Lung (tissue), 12 donors: ENCODE data around the gene ARHGEF4. TPM values are rescaled to one million over a fixed set of nuclear protein-coding genes. Genes with fewer than 3 reads are reported as not detected.

Experiments used
- ATAC-seq: fragments of 200-7000 bp; cut with Tn5 transposase; one replicate; pipeline ENCODE4 v1.9.1; 2020; ENCODE audit warnings: moderate number of reproducible peaks; ENCODE audit not compliant: insufficient read depth, low FRiP score
- DNase-seq, 3 donors: peaks; one replicate each; pipeline ENCODE4 v3.0.0-alpha.2; 2013 to 2017
- H3K27ac ChIP-seq, 2 donors: one replicate each; pipeline ENCODE4 v1.5.1; 2013; ENCODE audit warnings: mild to moderate bottlenecking in 2 of 2, moderate library complexity in 2 of 2, control low read depth in 1 of 2, inconsistent platforms in 1 of 2, low read depth in 1 of 2, low read length in 1 of 2
- H3K27me3 ChIP-seq, 3 donors: one replicate each; pipeline ENCODE4 v1.5.1; 2013; ENCODE audit warnings: low read length in 2 of 3; ENCODE audit not compliant: control insufficient read depth in 3 of 3, insufficient read depth in 3 of 3
- H3K36me3 ChIP-seq, 4 donors: one replicate each; pipeline ENCODE4 v1.5.1; 2013; ENCODE audit warnings: low read length in 4 of 4, mild to moderate bottlenecking in 1 of 4, moderate library complexity in 1 of 4; ENCODE audit not compliant: control insufficient read depth in 4 of 4, insufficient read depth in 4 of 4
- H3K4me1 ChIP-seq, 5 donors: one replicate each; pipeline ENCODE4 v1.5.1; 2013; ENCODE audit warnings: low read length in 5 of 5, mild to moderate bottlenecking in 2 of 5, moderate library complexity in 1 of 5; ENCODE audit not compliant: control insufficient read depth in 5 of 5, insufficient read depth in 5 of 5
- H3K4me3 ChIP-seq: one replicate; pipeline ENCODE4 v1.5.1; 2013; ENCODE audit warnings: mild to moderate bottlenecking, control low read depth, moderate library complexity
- H3K9ac ChIP-seq, 2 donors: one replicate each; pipeline ENCODE4 v1.5.1; 2013; ENCODE audit warnings: low read length in 2 of 2, control low read depth in 1 of 2; ENCODE audit not compliant: insufficient read depth in 1 of 2
- H3K9me3 ChIP-seq, 4 donors: one replicate each; pipeline ENCODE4 v1.5.1; 2013; ENCODE audit warnings: low read length in 3 of 4, mild to moderate bottlenecking in 1 of 4, moderate library complexity in 1 of 4; ENCODE audit not compliant: control insufficient read depth in 4 of 4, insufficient read depth in 3 of 4
- WGBS, 2 donors: extraction: QIAGEN DNeasy Blood & Tissue Kit; methylation state at CpG; one replicate each; pipeline ENCODE4 v1.1.7; 2013; 5-methylcytosine and 5-hydroxymethylcytosine counted together
- polyA plus RNA-seq, 2 donors: library from polyadenylated mRNA; stranded (reverse); fragments of 200-250 nt; gene quantifications; one replicate each; pipeline ENCODE4 v1.2.1, GENCODE V29; 2013
- total RNA-seq, 2 donors: library from RNA; depleted of rRNA in 1 of 2; stranded (reverse); fragments of >200 nt in 1 of 2; gene quantifications; one replicate each; pipeline ENCODE4 v1.2.1, GENCODE V29; 2014 to 2021
- TF ChIP-seq, protein P1 (sequence below): IDR thresholded peaks from 2 replicates; pipeline ENCODE4 v1.5.1; 2012; ENCODE audit warnings: mild to moderate bottlenecking; ENCODE audit errors: control extremely low read depth, extremely low read depth
- donor health status: control.
- donor health status: control.
- donor health status: Bipolar disorder and iron deficiency.
- donor health status: healthy.
- donor health status: DM: yes; HTN: yes; CAD: no.

The ARHGEF4 gene
- total and polyA plus RNA-seq, 4 donors = 1.8 to 15.9 (median 6.9) TPM

DNA sequence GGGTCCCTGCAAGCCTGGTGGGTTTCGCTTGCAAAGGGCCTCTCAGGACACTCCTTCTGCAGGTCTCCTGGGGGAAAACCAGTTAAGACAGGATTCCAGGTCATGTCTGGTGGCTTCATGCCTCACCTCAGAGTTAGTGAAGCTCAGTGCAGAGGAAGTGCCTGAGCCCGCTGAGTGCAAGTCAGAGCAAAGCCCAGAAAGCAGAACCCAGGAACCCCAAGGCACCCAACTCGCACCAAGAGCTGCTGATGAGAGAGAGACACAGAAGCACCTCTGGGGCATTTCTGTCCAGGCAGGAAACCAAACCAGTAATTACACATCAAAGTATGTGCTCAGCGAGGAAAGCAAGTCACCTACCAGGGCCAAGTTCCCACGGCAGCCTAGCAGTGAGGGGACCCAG, 78.4 kb downstream of the ARHGEF4 start:
- DNase-seq = no peak
- Histone ChIP-seq H3K36me3 (no peaks in the 10 kb centered on the region), H3K9ac (no peak overlapping the region), H3K4me1 (no peaks in the 10 kb centered on the region), H3K9me3 (peaks cover 0 to 1% (median 0%) of the 10 kb centered on the region in 4 donors), H3K27me3 (peaks cover 8 to 23% (median 9%) of the 10 kb centered on the region in 3 donors), H3K27ac (no peak overlapping the region), H3K4me3 (no peak overlapping the region)
- 83% methylated on average over 5 of the region's 5 CpGs for WGBS, 2 donors
- TF ChIP-seq, protein P1, sequence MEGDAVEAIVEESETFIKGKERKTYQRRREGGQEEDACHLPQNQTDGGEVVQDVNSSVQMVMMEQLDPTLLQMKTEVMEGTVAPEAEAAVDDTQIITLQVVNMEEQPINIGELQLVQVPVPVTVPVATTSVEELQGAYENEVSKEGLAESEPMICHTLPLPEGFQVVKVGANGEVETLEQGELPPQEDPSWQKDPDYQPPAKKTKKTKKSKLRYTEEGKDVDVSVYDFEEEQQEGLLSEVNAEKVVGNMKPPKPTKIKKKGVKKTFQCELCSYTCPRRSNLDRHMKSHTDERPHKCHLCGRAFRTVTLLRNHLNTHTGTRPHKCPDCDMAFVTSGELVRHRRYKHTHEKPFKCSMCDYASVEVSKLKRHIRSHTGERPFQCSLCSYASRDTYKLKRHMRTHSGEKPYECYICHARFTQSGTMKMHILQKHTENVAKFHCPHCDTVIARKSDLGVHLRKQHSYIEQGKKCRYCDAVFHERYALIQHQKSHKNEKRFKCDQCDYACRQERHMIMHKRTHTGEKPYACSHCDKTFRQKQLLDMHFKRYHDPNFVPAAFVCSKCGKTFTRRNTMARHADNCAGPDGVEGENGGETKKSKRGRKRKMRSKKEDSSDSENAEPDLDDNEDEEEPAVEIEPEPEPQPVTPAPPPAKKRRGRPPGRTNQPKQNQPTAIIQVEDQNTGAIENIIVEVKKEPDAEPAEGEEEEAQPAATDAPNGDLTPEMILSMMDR = no peak
- no peak for ATAC-seq

DNA sequence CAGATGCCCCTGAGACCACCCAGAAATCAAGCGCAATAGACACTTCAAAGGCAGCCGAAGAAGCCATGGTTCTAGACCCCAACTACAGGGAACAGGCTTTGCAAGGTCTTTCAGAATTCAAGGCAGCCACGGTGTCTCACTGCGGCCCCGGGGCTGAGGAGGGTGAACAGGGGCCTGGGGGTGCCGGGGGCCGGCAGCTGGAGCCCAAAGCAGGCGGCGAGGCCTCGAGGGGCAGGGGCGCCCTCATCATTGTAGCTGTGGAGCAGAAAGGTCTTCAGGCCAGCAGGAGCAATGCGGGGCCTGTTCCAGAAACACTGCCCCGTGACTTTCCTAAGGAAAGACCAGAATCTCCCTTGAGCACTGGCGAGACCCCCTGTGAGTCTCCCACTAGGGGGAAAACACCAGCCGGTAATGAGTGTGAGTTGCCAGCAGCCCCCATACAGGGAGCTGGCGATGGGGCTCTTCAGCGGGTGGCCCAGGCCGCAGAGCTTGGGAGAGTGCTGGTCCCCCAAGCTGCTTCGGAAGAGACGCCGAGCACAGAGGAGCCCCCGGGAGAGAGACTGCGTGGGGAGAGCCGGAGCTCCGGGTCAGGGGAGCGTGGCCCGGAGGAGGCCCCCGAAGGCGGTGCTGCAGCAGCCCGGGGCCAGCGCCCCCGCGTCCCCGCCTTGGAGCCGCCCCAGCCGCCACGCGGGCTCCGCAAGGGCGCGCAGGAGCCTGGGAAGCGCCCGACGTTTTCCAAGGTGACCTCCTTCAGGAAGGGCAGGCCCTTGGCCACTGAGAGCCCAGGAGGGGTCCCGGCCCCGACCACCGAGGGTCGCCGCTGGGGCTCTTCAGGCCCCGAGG, 79.1 kb downstream of the ARHGEF4 start:
- Histone ChIP-seq H3K9me3 (peaks cover 0 to 1% (median 0%) of the 10 kb centered on the region in 4 donors), H3K4me3 (no peak overlapping the region), H3K9ac (no peak overlapping the region), H3K27me3 (peaks cover 8 to 21% (median 9%) of the 10 kb centered on the region in 3 donors), H3K27ac (no peak overlapping the region), H3K4me1 (no peaks in the 10 kb centered on the region), H3K36me3 (no peaks in the 10 kb centered on the region)
- ATAC-seq (no peak), DNase-seq (no peak)
- TF ChIP-seq, protein P1 = no peak
- 31 to 38% methylated on average over 47 to 50 of the region's 50 CpGs for WGBS, 2 donors

GRCh38 chr2:130916438-130916705, 79.7 kb downstream of the ARHGEF4 start:
- Histone ChIP-seq H3K4me3 (no peak overlapping the region), H3K9ac (no peak overlapping the region), H3K9me3 (peaks cover 0 to 1% (median 0%) of the 10 kb centered on the region in 4 donors), H3K27ac (no peak overlapping the region), H3K4me1 (no peaks in the 10 kb centered on the region), H3K36me3 (no peaks in the 10 kb centered on the region), H3K27me3 (peaks cover 8 to 21% (median 9%) of the 10 kb centered on the region in 3 donors)
- WGBS, 2 donors = 15% methylated on average over 19 of the region's 19 CpGs
- ATAC-seq (no peak), DNase-seq (no peak)
- TF ChIP-seq, protein P1 = no peak
